Adrenal gland (tissue), 12 donors: ENCODE measurements around the gene CCDC124. TPM values are rescaled to one million over a fixed set of nuclear protein-coding genes. Genes with fewer than 3 reads are reported as not detected.

Experiments used
- DNase-seq, 7 donors: peaks; one replicate each; pipeline ENCODE4 v3.0.0-alpha.2; 2019 to 2020
- H3K27ac ChIP-seq, 5 donors: fragments of 200-600 bp; sonication (generic) in 4 of 5; 1 replicate in 3 of 5; 2 replicates in 2 of 5; pipeline versions ENCODE4 v1.5.1 to v1.8.0; 2016 to 2020; ENCODE audit warnings: mild to moderate bottlenecking in 1 of 5
- H3K27me3 ChIP-seq: fragments of 200-600 bp; 2 replicates; pipeline ENCODE4 v1.8.0; 2021
- H3K36me3 ChIP-seq, 2 donors: fragments of 200-600 bp; replicated peaks in 1 of 2; 1 replicate in 1 of 2; 2 replicates in 1 of 2; pipeline versions ENCODE4 v1.5.1 to v1.8.0; 2018 to 2022
- H3K4me1 ChIP-seq, 2 donors: fragments of 200-600 bp; replicated peaks in 1 of 2; 1 replicate in 1 of 2; 2 replicates in 1 of 2; pipeline versions ENCODE4 v1.5.1 to v1.8.0; 2018 to 2021
- H3K4me3 ChIP-seq, 4 donors: fragments of 200-600 bp; sonication (generic) in 3 of 4; one replicate each; pipeline ENCODE4 v1.5.1; 2016 to 2018
- H3K9me3 ChIP-seq, 3 donors: fragments of 200-600 bp; sonication (generic) in 1 of 3; replicated peaks in 1 of 3; 1 replicate in 2 of 3; 2 replicates in 1 of 3; pipeline versions ENCODE4 v1.5.1 to v1.8.0; 2016 to 2021
- CTCF ChIP-seq, 6 experiments: fragments of 450-650 bp in 4 of 6; fragments of 200-600 bp in 2 of 6; sonication (generic) in 1 of 6; IDR thresholded peaks; 1 replicate in 5 of 6; 2 replicates in 1 of 6; pipeline versions ENCODE4 v1.5.1 to v1.8.0; 2016 to 2021; ENCODE audit warnings: antibody characterized with exemption in 6 of 6, mild to moderate bottlenecking in 2 of 6, moderate library complexity in 1 of 6
- POLR2A ChIP-seq, 2 donors: fragments of 450-650 bp; IDR thresholded peaks; one replicate each; pipeline ENCODE4 v1.6.1; 2017; ENCODE audit warnings: antibody characterized with exemption in 2 of 2, mild to moderate bottlenecking in 2 of 2, moderate library complexity in 1 of 2
- WGBS, 4 donors: extraction: QIAGEN DNeasy Blood & Tissue Kit in 2 of 4; methylation state at CpG; one replicate each; pipeline versions ENCODE4 v1.1.5 to v1.1.7; 2013 to 2017; 5-methylcytosine and 5-hydroxymethylcytosine counted together
- intact Hi-C, 2 donors: fragments of 100-400 bp; cut with DNase I; formaldehyde crosslinking; loops; one replicate each; pipeline versions ENCODE4 v1.14.1 to v1.15.0; 2022 to 2023
- polyA plus RNA-seq, 3 donors: library from polyadenylated mRNA; stranded (reverse); fragments of 200-250 nt in 2 of 3; fragments of 350-450 nt in 1 of 3; fragmentation: Illumina TruSeq in 1 of 3; extraction: RNeasy Lipid Tissue Mini Kit (QIAGEN cat#74804) in 1 of 3; gene quantifications; one replicate each; pipeline ENCODE4 v1.2.3, GENCODE V29; 2013 to 2014
- total RNA-seq, 9 donors: library from RNA; depleted of rRNA in 4 of 9; stranded (reverse); fragments of >200 nt in 4 of 9; fragments of 120-200 nt in 1 of 9; fragmentation: NEBNext Ultra II Directional in 1 of 9; extraction: Animal tissue kit (Norgen Biotek cat#: 25700) in 1 of 9; gene quantifications; one replicate each; pipeline versions ENCODE4 v1.1.0 to v1.2.4, GENCODE V29; 2013 to 2023
- donor health status: healthy with polysubstance abuse.
- donor health status: Bipolar disorder and iron deficiency.
- donor health status: DM: yes; HTN: yes; CAD: no.
- donor health status: DM: no; HTN: no; CAD: no.
- donor health status: DM: no; HTN: no; CAD: no.
- donor health status: DM: yes; HTN: yes; CAD: no.

Gene CCDC124
- total and polyA plus RNA-seq, 12 donors, result 11.3 to 143 (median 65.9) TPM

- no peak for TF ChIP-seq POLR2A (IDR thresholded peaks at IDR 0.05)
- TF ChIP-seq CTCF (IDR thresholded peaks at IDR 0.05), result no peak
- peak overlapping the region in 1 of 5 donors; percentile 18 for H3K27ac ChIP-seq
- WGBS, 4 donors, result 0 to 1% (median 0%) methylated on average over 2 to 92 of the region's 92 CpGs; no CpG with 5 or more reads in 1 of the 4 donors
- peaks cover 27% of the 10 kb centered on the region for H3K27me3 ChIP-seq
- peaks cover 0 to 49% of the 10 kb centered on the region in 2 donors for H3K4me1 ChIP-seq
- H3K36me3 ChIP-seq, result no peaks in the 10 kb centered on the region
- H3K4me3 ChIP-seq, result peak overlapping the region in 3 of 4 donors; percentile 44 to 84 (median 60)
- intact Hi-C loops, result loop anchor here in 1 of 2 donors (10.0 kb wide), 1 partner anchor 117 kb away; no protein-coding TSS in a partner anchor
- peak; percentile 91 to 94 (median 92) for DNase-seq
- H3K9me3 ChIP-seq, result no peaks in the 10 kb centered on the region
Measured at GRCh38 chr19:17947815-17948513, 15.1 kb downstream of the CCDC124 start.

- Histone ChIP-seq H3K36me3 (no peaks in the 10 kb centered on the region), H3K4me1 (peaks cover 0 to 48% of the 10 kb centered on the region in 2 donors), H3K4me3 (peak overlapping the region in 1 of 4 donors; percentile 84), H3K27ac (no peak overlapping the region), H3K27me3 (peaks cover 33% of the 10 kb centered on the region), H3K9me3 (no peaks in the 10 kb centered on the region)
- DNase-seq, result no peak
- TF ChIP-seq CTCF (IDR thresholded peaks at IDR 0.05), result no peak
- TF ChIP-seq POLR2A (IDR thresholded peaks at IDR 0.05), result no peak
- intact Hi-C loops, result loop anchor here in 1 of 2 donors (10.0 kb wide), 1 partner anchor 116 kb away; no protein-coding TSS in a partner anchor
- WGBS, 4 donors, result 0 to 2% (median 1%) methylated on average over 5 to 16 of the region's 16 CpGs
Measured at GRCh38 chr19:17948514-17948900, 15.7 kb downstream of the CCDC124 start.

GRCh38 chr19:17948931-17949930 is 16.4 kb downstream of the CCDC124 start:
- Histone ChIP-seq H3K4me1 (peaks cover 0 to 41% of the 10 kb centered on the region in 2 donors), H3K9me3 (no peaks in the 10 kb centered on the region), H3K27me3 (peaks cover 40% of the 10 kb centered on the region), H3K36me3 (no peaks in the 10 kb centered on the region), H3K27ac (no peak overlapping the region), H3K4me3 (no peak overlapping the region)
- intact Hi-C loops, result loop anchor here in 1 of 2 donors (10.0 kb wide), 1 partner anchor 116 kb away; no protein-coding TSS in a partner anchor
- DNase-seq, result no peak
- TF ChIP-seq POLR2A (IDR thresholded peaks at IDR 0.05), result no peak
- no peak for TF ChIP-seq CTCF (IDR thresholded peaks at IDR 0.05)
- WGBS, 4 donors, result 26 to 30% (median 28%) methylated on average over 38 to 49 of the region's 49 CpGs

- H3K27ac ChIP-seq, result no peak overlapping the region
- H3K27me3 ChIP-seq, result peaks cover 44% of the 10 kb centered on the region
- H3K4me1 ChIP-seq, result peaks cover 0 to 41% of the 10 kb centered on the region in 2 donors
- DNase-seq, result no peak
- no peak overlapping the region for H3K4me3 ChIP-seq
- intact Hi-C loops, result loop anchor here in 1 of 2 donors (10.0 kb wide), 1 partner anchor 115 kb away; no protein-coding TSS in a partner anchor
- no peaks in the 10 kb centered on the region for H3K36me3 ChIP-seq
- WGBS, 4 donors, result 21 to 27% (median 26%) methylated on average over 8 to 11 of the region's 11 CpGs
- TF ChIP-seq POLR2A (IDR thresholded peaks at IDR 0.05) (no peak), CTCF (IDR thresholded peaks at IDR 0.05) (no peak)
- no peaks in the 10 kb centered on the region for H3K9me3 ChIP-seq
Measured at GRCh38 chr19:17949956-17950309, 17.1 kb downstream of the CCDC124 start.
